Glutamatergic neuron (in vitro differentiated cells): ENCODE data around the gene CDH26. TPM values are rescaled to one million over a fixed set of nuclear protein-coding genes. Genes with fewer than 3 reads are reported as not detected.

ENCODE experiments used
- DNase-seq: peaks from one replicate; pipeline ENCODE4 v3.0.0; 2022
- H3K27ac Mint-ChIP-seq: one replicate; pipeline ENCODE4 v1.8.0; 2020; ENCODE audit warnings: mild to moderate bottlenecking, mixed read lengths, inconsistent platforms; ENCODE audit not compliant: unreplicated experiment
- H3K27me3 Mint-ChIP-seq: one replicate; pipeline ENCODE4 v1.8.0; 2020; ENCODE audit warnings: mild to moderate bottlenecking, moderate library complexity, mixed read lengths, inconsistent platforms; ENCODE audit not compliant: unreplicated experiment
- H3K36me3 Mint-ChIP-seq: one replicate; pipeline ENCODE4 v1.8.0; 2020; ENCODE audit warnings: mild to moderate bottlenecking, mixed read lengths, inconsistent platforms; ENCODE audit not compliant: unreplicated experiment
- H3K4me1 Mint-ChIP-seq: one replicate; pipeline ENCODE4 v1.8.0; 2020; ENCODE audit warnings: mild to moderate bottlenecking, low read depth, mixed read lengths, inconsistent platforms; ENCODE audit not compliant: unreplicated experiment
- H3K4me3 Mint-ChIP-seq: one replicate; pipeline ENCODE4 v1.8.0; 2020; ENCODE audit warnings: mild to moderate bottlenecking, mixed read lengths, inconsistent platforms; ENCODE audit not compliant: unreplicated experiment
- H3K9me3 Mint-ChIP-seq: one replicate; pipeline ENCODE4 v1.8.0; 2020; ENCODE audit warnings: mild to moderate bottlenecking, moderate library complexity, mixed read lengths, inconsistent platforms; ENCODE audit not compliant: unreplicated experiment
- CTCF ChIP-seq: fragments of 200-600 bp; sonication (generic); IDR thresholded peaks from one replicate; pipeline ENCODE4 v1.5.0; 2021; ENCODE audit not compliant: partially characterized antibody, unreplicated experiment
- total RNA-seq: library from RNA; stranded (reverse); fragmentation: NEBNext Ultra II Directional; extraction: Animal tissue kit (Norgen Biotek cat#: 25700); gene quantifications from one replicate; pipeline ENCODE4 v1.2.1, GENCODE V29; 2021; ENCODE audit not compliant: unreplicated experiment

The CDH26 gene
- total RNA-seq, 1 donor from 2014 or later, result 0.76 TPM

- H3K27ac Mint-ChIP-seq, result no peak overlapping the region
- TF ChIP-seq CTCF, result no peak
Observed at GRCh38 chr20:59977086-59977485, 18.9 kb downstream of the CDH26 start.

GRCh38 chr20:59983076-59983475 lies 24.9 kb downstream of the CDH26 start:
- peak overlapping the region; percentile 7 for H3K4me3 Mint-ChIP-seq

More at GRCh38 chr20:59977086-59977485, 18.9 kb downstream of the CDH26 start:
- no peaks in the 10 kb centered on the region for H3K4me1 Mint-ChIP-seq
- DNase-seq, result no peak
- H3K9me3 Mint-ChIP-seq, result peaks cover 4% of the 10 kb centered on the region
- peaks cover 8% of the 10 kb centered on the region for H3K36me3 Mint-ChIP-seq
- peaks cover 2% of the 10 kb centered on the region for H3K27me3 Mint-ChIP-seq
- no peak overlapping the region for H3K4me3 Mint-ChIP-seq

DNA sequence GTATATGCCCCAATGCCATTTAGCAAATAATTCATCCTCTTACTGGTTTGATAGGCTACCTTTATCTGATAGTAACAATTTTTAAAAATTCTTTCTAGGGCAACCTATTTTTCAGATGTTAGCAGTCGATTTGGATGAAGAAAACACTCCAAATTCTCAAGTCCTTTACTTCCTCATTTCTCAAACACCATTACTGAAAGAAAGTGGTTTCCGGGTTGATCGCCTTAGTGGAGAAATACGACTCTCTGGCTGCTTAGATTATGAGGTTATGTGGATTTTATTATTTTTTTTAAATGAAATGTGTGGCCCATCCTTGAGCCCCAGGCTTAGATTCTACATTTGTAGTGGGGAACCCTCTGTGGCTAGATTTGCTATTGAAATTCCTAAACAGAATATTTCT lies 26.3 kb downstream of the CDH26 start:
- peaks cover 23% of the 10 kb centered on the region for H3K4me1 Mint-ChIP-seq
- no peak for DNase-seq
- peaks cover 4% of the 10 kb centered on the region for H3K36me3 Mint-ChIP-seq
- no peaks in the 10 kb centered on the region for H3K27me3 Mint-ChIP-seq
- TF ChIP-seq CTCF, result no peak
- H3K4me3 Mint-ChIP-seq, result no peak overlapping the region
- no peak overlapping the region for H3K27ac Mint-ChIP-seq
- H3K9me3 Mint-ChIP-seq, result peaks cover 4% of the 10 kb centered on the region

More at GRCh38 chr20:59983076-59983475, 24.9 kb downstream of the CDH26 start:
- Mint-ChIP-seq H3K9me3 (peaks cover 4% of the 10 kb centered on the region), H3K27me3 (no peaks in the 10 kb centered on the region), H3K27ac (no peak overlapping the region), H3K4me1 (peaks cover 16% of the 10 kb centered on the region), H3K36me3 (peaks cover 8% of the 10 kb centered on the region)
- no peak for TF ChIP-seq CTCF
- no peak for DNase-seq

DNA sequence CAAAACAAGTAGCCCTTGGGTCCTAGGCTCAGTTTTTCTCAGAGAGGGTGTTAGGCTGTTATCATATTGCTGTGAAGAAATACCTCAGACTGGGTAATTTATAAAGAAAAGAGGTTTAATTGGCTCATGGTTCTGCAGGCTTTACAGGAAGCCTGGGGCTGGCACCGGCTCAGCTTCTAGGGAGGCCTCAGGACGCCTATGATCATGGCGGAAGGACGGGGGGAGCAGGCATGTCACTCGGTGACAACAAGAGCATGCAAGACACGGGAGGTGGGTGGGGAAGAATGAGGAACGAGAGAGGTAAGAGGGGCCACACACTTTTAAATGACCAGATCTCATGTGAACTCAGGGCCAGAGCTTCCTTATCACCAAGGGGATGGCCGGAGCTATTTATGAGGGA lies 26.9 kb downstream of the CDH26 start:
- DNase-seq, result no peak
- Mint-ChIP-seq H3K4me1 (peaks cover 23% of the 10 kb centered on the region), H3K36me3 (peaks cover 4% of the 10 kb centered on the region), H3K9me3 (peaks cover 4% of the 10 kb centered on the region), H3K4me3 (no peak overlapping the region), H3K27ac (no peak overlapping the region), H3K27me3 (peaks cover 2% of the 10 kb centered on the region)
- TF ChIP-seq CTCF, result no peak

GRCh38 chr20:59985864-59986263 lies 27.6 kb downstream of the CDH26 start:
- peaks cover 23% of the 10 kb centered on the region for H3K4me1 Mint-ChIP-seq
- TF ChIP-seq CTCF, result no peak
- peaks cover 3% of the 10 kb centered on the region for H3K9me3 Mint-ChIP-seq
- H3K4me3 Mint-ChIP-seq, result no peak overlapping the region
- no peak overlapping the region for H3K27ac Mint-ChIP-seq
- DNase-seq, result no peak
- H3K36me3 Mint-ChIP-seq, result no peaks in the 10 kb centered on the region
- H3K27me3 Mint-ChIP-seq, result peaks cover 2% of the 10 kb centered on the region
